HepG2 (cell line): ENCODE data around the gene TMEFF2. TPM values are rescaled to one million over a fixed set of nuclear protein-coding genes. Genes with fewer than 3 reads are reported as not detected.

Source experiments
- ATAC-seq: fragments of 200-7000 bp; cut with Tn5 transposase; 3 replicates; pipeline ENCODE4 v1.9.1; 2020; ENCODE audit warnings: mild to moderate bottlenecking, moderate library complexity
- BruUV-seq: library from RNA; stranded (reverse); fragments of 400-500 nt; replicated peaks from 2 replicates; lab custom pipeline; 2021; lab: Mats Ljungman, UMichigan
- CTCF ChIA-PET: fragments of 300-600 bp; formaldehyde crosslinking; extraction: SDS; loops from one replicate; lab custom pipeline; 2021; ENCODE audit warnings: low total read pairs, inconsistent platforms, low intra/inter-chr PET ratio; lab: Yijun Ruan, JAX
- POLR2A ChIA-PET: fragments of 350-600 bp; sonication (Branson Sonifier 250); formaldehyde crosslinking; loops from one replicate; lab custom pipeline; 2020; ENCODE audit warnings: antibody characterized with exemption, inconsistent platforms; lab: Yijun Ruan, JAX
- DNase-seq: peaks from one replicate; pipeline ENCODE4 v3.0.0-alpha.2; 2015; ENCODE audit warnings: low spot score
- FAIRE-seq: peaks from 3 replicates; lab custom pipeline; 2011; peaks lifted over from hg19 to GRCh38; lab: Jason Lieb, UNC
- H2AFZ ChIP-seq: one replicate; pipeline ENCODE4 v1.6.1; 2011; ENCODE audit warnings: low read length, inconsistent platforms
- H3K27ac ChIP-seq: fragments of 300-600 bp; 3 replicates; pipeline ENCODE4 v1.8.0; 2011; ENCODE audit warnings: mixed run types, mild to moderate bottlenecking, mixed read lengths, low read length, inconsistent platforms; ENCODE audit not compliant: insufficient read depth; ENCODE audit errors: extremely low read length
- H3K27me3 ChIP-seq, 2 experiments: fragments of 200-600 bp in 1 of 2; 2 replicates in 1 of 2; 3 replicates in 1 of 2; pipeline versions ENCODE4 v1.6.0 to v1.8.0; 2011; ENCODE audit warnings: low read length in 2 of 2, mild to moderate bottlenecking in 2 of 2, moderate library complexity in 2 of 2, inconsistent platforms in 1 of 2; ENCODE audit not compliant: insufficient read depth in 2 of 2, control insufficient read depth in 1 of 2
- H3K36me3 ChIP-seq, 2 experiments: fragments of 200-600 bp in 1 of 2; replicated peaks in 1 of 2; 2 replicates in 1 of 2; 3 replicates in 1 of 2; pipeline versions ENCODE4 v1.5.1 to v1.8.0; 2011; ENCODE audit warnings: low read length in 2 of 2, inconsistent platforms in 1 of 2; ENCODE audit not compliant: insufficient read depth in 2 of 2, control insufficient read depth in 1 of 2
- H3K4me1 ChIP-seq: 2 replicates; pipeline ENCODE4 v1.5.1; 2012; ENCODE audit warnings: low read length, inconsistent platforms; ENCODE audit not compliant: insufficient read depth
- H3K4me2 ChIP-seq: 2 replicates; pipeline ENCODE4 v1.6.0; 2011; ENCODE audit warnings: low read depth, low read length, inconsistent platforms
- H3K4me3 ChIP-seq, 3 experiments: fragments of 200-600 bp in 1 of 3; sonication (generic), shearing (Covaris generic) in 1 of 3; replicated peaks in 1 of 3; 2 replicates each; pipeline ENCODE4 v1.5.1; 2011 to 2016; ENCODE audit warnings: low read length in 3 of 3, inconsistent platforms in 2 of 3, low read depth in 2 of 3, mild to moderate bottlenecking in 2 of 3, control low read depth in 1 of 3, mixed read lengths in 1 of 3; ENCODE audit not compliant: insufficient read depth in 1 of 3
- H3K79me2 ChIP-seq: one replicate; pipeline ENCODE4 v1.6.1; 2011; ENCODE audit warnings: low read length, inconsistent platforms; ENCODE audit not compliant: insufficient read depth
- H3K9ac ChIP-seq: 2 replicates; pipeline ENCODE4 v1.6.0; 2011; ENCODE audit warnings: mild to moderate bottlenecking, low read depth, low read length, inconsistent platforms; ENCODE audit not compliant: insufficient read depth
- H3K9me3 ChIP-seq: 2 replicates; pipeline ENCODE4 v1.5.1; 2012; ENCODE audit warnings: mild to moderate bottlenecking, low read length
- H4K20me1 ChIP-seq: 2 replicates; pipeline ENCODE4 v1.6.0; 2011; ENCODE audit warnings: inconsistent platforms, mild to moderate bottlenecking, low read length, moderate library complexity; ENCODE audit not compliant: insufficient read depth
- BHLHE40 ChIP-seq: IDR thresholded peaks from 2 replicates; pipeline ENCODE4 v1.6.1; 2011; ENCODE audit warnings: low read length, improper control_type of control experiment
- JARID2 ChIP-seq: sonication (generic); formaldehyde crosslinking; IDR thresholded peaks from 2 replicates; pipeline ENCODE4 v1.8.1; 2023; ENCODE audit warnings: missing genetic modification reagents, inconsistent platforms; ENCODE audit not compliant: insufficient replicate concordance
- MED13 ChIP-seq: sonication (generic); formaldehyde crosslinking; IDR thresholded peaks from 2 replicates; pipeline ENCODE4 v1.5.0; 2020; ENCODE audit warnings: missing genetic modification reagents
- MIER2 ChIP-seq: IDR thresholded peaks from 2 replicates; pipeline ENCODE4 v1.6.1; 2016; ENCODE audit warnings: missing biosample characterization, missing genetic modification reagents
- POLR2AphosphoS2 ChIP-seq: IDR thresholded peaks from 2 replicates; pipeline ENCODE4 v1.6.1; 2011; ENCODE audit warnings: low read depth, low read length, improper control_type of control experiment
- ZFP36L2 ChIP-seq: sonication (generic); formaldehyde crosslinking; IDR thresholded peaks from 2 replicates; pipeline ENCODE4 v1.4.0; 2020; ENCODE audit warnings: missing genetic modification reagents
- ZNF451 ChIP-seq: sonication (generic); formaldehyde crosslinking; IDR thresholded peaks from 2 replicates; pipeline ENCODE4 v1.5.0; 2020; ENCODE audit warnings: mild to moderate bottlenecking, missing genetic modification reagents
- ZNF563 ChIP-seq: sonication (generic); formaldehyde crosslinking; IDR thresholded peaks from 2 replicates; pipeline ENCODE4 v1.8.0; 2022; ENCODE audit warnings: mild to moderate bottlenecking, moderate library complexity, missing genetic modification reagents
- WGBS: methylation state at CpG from one replicate; pipeline ENCODE4 v1.1.6; 2017; ENCODE audit warnings: low lambda C conversion rate; 5-methylcytosine and 5-hydroxymethylcytosine counted together
- in situ Hi-C: cut with HindIII; loops from 2 replicates; pipeline ENCODE4 v1.10.0; 2017; ENCODE audit warnings: low pct_unique_long_range_greater_than_20kb; ENCODE audit not compliant: extremely low pct_ligation_motif_present
- intact Hi-C: fragments of 100-400 bp; cut with micrococcal nuclease; formaldehyde crosslinking; loops from one replicate; pipeline ENCODE4 v1.10.0; 2022; ENCODE audit not compliant: unreplicated experiment
- polyA plus RNA-seq, 8 experiments: library from polyadenylated mRNA; depleted of rRNA in 3 of 8; stranded (reverse) in 7 of 8; unstranded in 1 of 8; fragments of >200 nt; fragmentation: Illumina TruSeq in 4 of 8; extraction: Trizol in 4 of 8; gene quantifications; 2 replicates each; pipeline versions ENCODE4 v1.2.1 to v1.2.3, GENCODE V29; 2011 to 2016; ENCODE audit warnings: low read depth in 4 of 8, missing spikeins in 1 of 8, mixed read lengths in 1 of 8; ENCODE audit not compliant: insufficient read depth in 1 of 8
- total RNA-seq, 5 experiments: library from RNA; depleted of rRNA; stranded (reverse); fragments of >200 nt; fragmentation: Illumina TruSeq; extraction: Trizol; gene quantifications; 2 replicates each; pipeline ENCODE4 v1.2.3, GENCODE V29; 2016; ENCODE audit warnings: low read depth in 1 of 5
- TF ChIP-seq, protein P1 (sequence below): sonication (generic); formaldehyde crosslinking; IDR thresholded peaks from 2 replicates; pipeline ENCODE4 v1.4.0; 2020; ENCODE audit warnings: low read depth, mild to moderate bottlenecking, missing genetic modification reagents
- TF ChIP-seq, protein P2 (sequence below): sonication (generic); formaldehyde crosslinking; IDR thresholded peaks from 2 replicates; pipeline ENCODE4 v1.5.1; 2020; ENCODE audit warnings: mild to moderate bottlenecking, missing genetic modification reagents, borderline replicate concordance
- TF ChIP-seq, protein P3 (sequence below): sonication (generic); formaldehyde crosslinking; IDR thresholded peaks from 2 replicates; pipeline ENCODE4 v1.4.0; 2020; ENCODE audit warnings: missing genetic modification reagents, borderline replicate concordance
- TF ChIP-seq, protein P4 (sequence below), 2 experiments: sonication (generic) in 1 of 2; formaldehyde crosslinking in 1 of 2; IDR thresholded peaks; 2 replicates each; pipeline versions ENCODE4 v1.5.1 to v1.6.1; 2011 to 2020; ENCODE audit warnings: borderline replicate concordance in 1 of 2, low read depth in 1 of 2, low read length in 1 of 2, mild to moderate bottlenecking in 1 of 2, missing genetic modification reagents in 1 of 2, moderate library complexity in 1 of 2

The TMEFF2 gene
- total and polyA plus RNA-seq, 2 of the 13 experiments (the other 11 are each of a cell fraction or from before 2014, with no cell fraction given) = not detected

DNA sequence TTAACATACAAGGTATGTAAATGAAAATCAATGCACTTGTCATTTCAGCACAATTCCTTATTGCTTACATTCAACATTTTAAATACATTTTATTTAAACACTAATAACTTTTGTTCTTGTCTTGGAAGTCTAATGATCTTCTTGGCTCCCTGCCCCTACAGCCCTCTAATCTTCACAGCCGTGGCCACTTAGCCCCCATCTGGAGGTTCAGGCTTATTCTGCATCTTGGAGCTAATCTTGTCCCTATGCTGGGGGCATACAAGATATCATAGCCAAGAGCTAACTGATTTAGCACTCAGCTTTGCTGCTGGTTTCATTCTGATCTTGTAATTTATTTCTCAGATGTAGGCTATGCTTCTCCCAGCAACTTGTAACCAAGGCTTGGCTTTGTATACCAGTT lies 140.8 kb downstream of the TMEFF2 start:
- H3K36me3 ChIP-seq = no peaks in the 10 kb centered on the region
- no peaks in the 10 kb centered on the region for H3K79me2 ChIP-seq
- BruUV-seq = no TSS peak
- no peak overlapping the region for H3K9ac ChIP-seq
- ATAC-seq = no peak
- FAIRE-seq = no peak
- POLR2A ChIA-PET = no interaction called here
- no peaks in the 10 kb centered on the region for H3K27me3 ChIP-seq
- H3K4me2 ChIP-seq = no peak overlapping the region
- DNase-seq = no peak
- H3K27ac ChIP-seq = no peak overlapping the region
- WGBS = 25% methylated on average over 1 of the region's 1 CpG
- CTCF ChIA-PET = no interaction called here
- no peaks in the 10 kb centered on the region for H4K20me1 ChIP-seq
- no peak overlapping the region for H3K4me3 ChIP-seq
- intact Hi-C loops = no loop called here
- in situ Hi-C loops = no loop called here
- no peaks in the 10 kb centered on the region for H3K4me1 ChIP-seq
- H3K9me3 ChIP-seq = no peaks in the 10 kb centered on the region
- no peak overlapping the region for H2AFZ ChIP-seq
- TF ChIP-seq MIER2 (no peak), JARID2 (CRISPR knock-in tag) (no peak), ZNF451 (no peak), ZNF563 (CRISPR knock-in tag) (no peak), ZFP36L2 (no peak), MED13 (CRISPR knock-in tag) (no peak), POLR2AphosphoS2 (no peak), BHLHE40 (no peak)
- TF ChIP-seq, protein P1, sequence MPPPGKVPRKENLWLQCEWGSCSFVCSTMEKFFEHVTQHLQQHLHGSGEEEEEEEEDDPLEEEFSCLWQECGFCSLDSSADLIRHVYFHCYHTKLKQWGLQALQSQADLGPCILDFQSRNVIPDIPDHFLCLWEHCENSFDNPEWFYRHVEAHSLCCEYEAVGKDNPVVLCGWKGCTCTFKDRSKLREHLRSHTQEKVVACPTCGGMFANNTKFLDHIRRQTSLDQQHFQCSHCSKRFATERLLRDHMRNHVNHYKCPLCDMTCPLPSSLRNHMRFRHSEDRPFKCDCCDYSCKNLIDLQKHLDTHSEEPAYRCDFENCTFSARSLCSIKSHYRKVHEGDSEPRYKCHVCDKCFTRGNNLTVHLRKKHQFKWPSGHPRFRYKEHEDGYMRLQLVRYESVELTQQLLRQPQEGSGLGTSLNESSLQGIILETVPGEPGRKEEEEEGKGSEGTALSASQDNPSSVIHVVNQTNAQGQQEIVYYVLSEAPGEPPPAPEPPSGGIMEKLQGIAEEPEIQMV (CRISPR knock-in tag) = no peak
- TF ChIP-seq, protein P2, sequence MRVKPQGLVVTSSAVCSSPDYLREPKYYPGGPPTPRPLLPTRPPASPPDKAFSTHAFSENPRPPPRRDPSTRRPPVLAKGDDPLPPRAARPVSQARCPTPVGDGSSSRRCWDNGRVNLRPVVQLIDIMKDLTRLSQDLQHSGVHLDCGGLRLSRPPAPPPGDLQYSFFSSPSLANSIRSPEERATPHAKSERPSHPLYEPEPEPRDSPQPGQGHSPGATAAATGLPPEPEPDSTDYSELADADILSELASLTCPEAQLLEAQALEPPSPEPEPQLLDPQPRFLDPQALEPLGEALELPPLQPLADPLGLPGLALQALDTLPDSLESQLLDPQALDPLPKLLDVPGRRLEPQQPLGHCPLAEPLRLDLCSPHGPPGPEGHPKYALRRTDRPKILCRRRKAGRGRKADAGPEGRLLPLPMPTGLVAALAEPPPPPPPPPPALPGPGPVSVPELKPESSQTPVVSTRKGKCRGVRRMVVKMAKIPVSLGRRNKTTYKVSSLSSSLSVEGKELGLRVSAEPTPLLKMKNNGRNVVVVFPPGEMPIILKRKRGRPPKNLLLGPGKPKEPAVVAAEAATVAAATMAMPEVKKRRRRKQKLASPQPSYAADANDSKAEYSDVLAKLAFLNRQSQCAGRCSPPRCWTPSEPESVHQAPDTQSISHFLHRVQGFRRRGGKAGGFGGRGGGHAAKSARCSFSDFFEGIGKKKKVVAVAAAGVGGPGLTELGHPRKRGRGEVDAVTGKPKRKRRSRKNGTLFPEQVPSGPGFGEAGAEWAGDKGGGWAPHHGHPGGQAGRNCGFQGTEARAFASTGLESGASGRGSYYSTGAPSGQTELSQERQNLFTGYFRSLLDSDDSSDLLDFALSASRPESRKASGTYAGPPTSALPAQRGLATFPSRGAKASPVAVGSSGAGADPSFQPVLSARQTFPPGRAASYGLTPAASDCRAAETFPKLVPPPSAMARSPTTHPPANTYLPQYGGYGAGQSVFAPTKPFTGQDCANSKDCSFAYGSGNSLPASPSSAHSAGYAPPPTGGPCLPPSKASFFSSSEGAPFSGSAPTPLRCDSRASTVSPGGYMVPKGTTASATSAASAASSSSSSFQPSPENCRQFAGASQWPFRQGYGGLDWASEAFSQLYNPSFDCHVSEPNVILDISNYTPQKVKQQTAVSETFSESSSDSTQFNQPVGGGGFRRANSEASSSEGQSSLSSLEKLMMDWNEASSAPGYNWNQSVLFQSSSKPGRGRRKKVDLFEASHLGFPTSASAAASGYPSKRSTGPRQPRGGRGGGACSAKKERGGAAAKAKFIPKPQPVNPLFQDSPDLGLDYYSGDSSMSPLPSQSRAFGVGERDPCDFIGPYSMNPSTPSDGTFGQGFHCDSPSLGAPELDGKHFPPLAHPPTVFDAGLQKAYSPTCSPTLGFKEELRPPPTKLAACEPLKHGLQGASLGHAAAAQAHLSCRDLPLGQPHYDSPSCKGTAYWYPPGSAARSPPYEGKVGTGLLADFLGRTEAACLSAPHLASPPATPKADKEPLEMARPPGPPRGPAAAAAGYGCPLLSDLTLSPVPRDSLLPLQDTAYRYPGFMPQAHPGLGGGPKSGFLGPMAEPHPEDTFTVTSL (CRISPR knock-in tag) = no peak
- TF ChIP-seq, protein P3, sequence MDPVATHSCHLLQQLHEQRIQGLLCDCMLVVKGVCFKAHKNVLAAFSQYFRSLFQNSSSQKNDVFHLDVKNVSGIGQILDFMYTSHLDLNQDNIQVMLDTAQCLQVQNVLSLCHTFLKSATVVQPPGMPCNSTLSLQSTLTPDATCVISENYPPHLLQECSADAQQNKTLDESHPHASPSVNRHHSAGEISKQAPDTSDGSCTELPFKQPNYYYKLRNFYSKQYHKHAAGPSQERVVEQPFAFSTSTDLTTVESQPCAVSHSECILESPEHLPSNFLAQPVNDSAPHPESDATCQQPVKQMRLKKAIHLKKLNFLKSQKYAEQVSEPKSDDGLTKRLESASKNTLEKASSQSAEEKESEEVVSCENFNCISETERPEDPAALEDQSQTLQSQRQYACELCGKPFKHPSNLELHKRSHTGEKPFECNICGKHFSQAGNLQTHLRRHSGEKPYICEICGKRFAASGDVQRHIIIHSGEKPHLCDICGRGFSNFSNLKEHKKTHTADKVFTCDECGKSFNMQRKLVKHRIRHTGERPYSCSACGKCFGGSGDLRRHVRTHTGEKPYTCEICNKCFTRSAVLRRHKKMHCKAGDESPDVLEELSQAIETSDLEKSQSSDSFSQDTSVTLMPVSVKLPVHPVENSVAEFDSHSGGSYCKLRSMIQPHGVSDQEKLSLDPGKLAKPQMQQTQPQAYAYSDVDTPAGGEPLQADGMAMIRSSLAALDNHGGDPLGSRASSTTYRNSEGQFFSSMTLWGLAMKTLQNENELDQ = no peak
- TF ChIP-seq, protein P4, sequence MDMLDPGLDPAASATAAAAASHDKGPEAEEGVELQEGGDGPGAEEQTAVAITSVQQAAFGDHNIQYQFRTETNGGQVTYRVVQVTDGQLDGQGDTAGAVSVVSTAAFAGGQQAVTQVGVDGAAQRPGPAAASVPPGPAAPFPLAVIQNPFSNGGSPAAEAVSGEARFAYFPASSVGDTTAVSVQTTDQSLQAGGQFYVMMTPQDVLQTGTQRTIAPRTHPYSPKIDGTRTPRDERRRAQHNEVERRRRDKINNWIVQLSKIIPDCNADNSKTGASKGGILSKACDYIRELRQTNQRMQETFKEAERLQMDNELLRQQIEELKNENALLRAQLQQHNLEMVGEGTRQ (IDR thresholded peaks at IDR 0.05; ENCODE audit: low read depth, low read length) = no peak
- TF ChIP-seq, protein P4 (CRISPR knock-in tag; IDR thresholded peaks at IDR 0.05; ENCODE audit: borderline replicate concordance) = no peak
